GM12878 (cell line): ENCODE measurements around the gene HNRNPA2B1. TPM values are rescaled to one million over a fixed set of nuclear protein-coding genes. Genes with fewer than 3 reads are reported as not detected.

Experiments
- CBX5 ChIP-seq: sonication (generic); IDR thresholded peaks from 2 replicates; pipeline ENCODE4 v1.6.1; 2016; ENCODE audit warnings: low read depth, moderate library complexity, mild to moderate bottlenecking, inconsistent platforms
- HDAC6 ChIP-seq: fragments of 200-600 bp; sonication (generic); IDR thresholded peaks from one replicate; pipeline ENCODE4 v1.8.0; 2017; ENCODE audit warnings: antibody characterized with exemption; ENCODE audit not compliant: unreplicated experiment
- KLF5 ChIP-seq: fragments of 450-650 bp; IDR thresholded peaks from 2 replicates; pipeline ENCODE4 v1.6.1; 2014; ENCODE audit warnings: mild to moderate bottlenecking; ENCODE audit not compliant: partially characterized antibody
- MYB ChIP-seq: fragments of 150-350 bp; IDR thresholded peaks from 2 replicates; pipeline ENCODE4 v1.6.1; 2014; ENCODE audit warnings: mild to moderate bottlenecking, low read depth, low read length, borderline replicate concordance
- NFYB ChIP-seq: IDR thresholded peaks from 2 replicates; pipeline ENCODE4 v1.6.1; 2011; ENCODE audit warnings: low read depth, mild to moderate bottlenecking, low read length, improper control_type of control experiment, moderate library complexity; ENCODE audit not compliant: insufficient read depth
- PML ChIP-seq: IDR thresholded peaks from 2 replicates; pipeline ENCODE4 v1.6.1; 2012; ENCODE audit warnings: low read length, inconsistent platforms
- POLR2AphosphoS2 ChIP-seq: IDR thresholded peaks from 2 replicates; pipeline ENCODE4 v1.6.1; 2011; ENCODE audit warnings: low read depth, mild to moderate bottlenecking, low read length, improper control_type of control experiment, moderate library complexity
- POLR2AphosphoS5 ChIP-seq: IDR thresholded peaks from 2 replicates; pipeline ENCODE4 v1.6.1; 2011; ENCODE audit warnings: mild to moderate bottlenecking, low read length, inconsistent platforms
- SIN3A ChIP-seq: IDR thresholded peaks from 2 replicates; pipeline ENCODE4 v1.6.1; 2012; ENCODE audit warnings: low read depth, low read length, improper control_type of control experiment
- SRF ChIP-seq, 2 experiments: IDR thresholded peaks; 2 replicates each; pipeline ENCODE4 v1.6.1; 2011; ENCODE audit warnings: low read depth in 2 of 2, low read length in 2 of 2, mild to moderate bottlenecking in 1 of 2, moderate library complexity in 1 of 2
- TARDBP ChIP-seq: IDR thresholded peaks from 2 replicates; pipeline ENCODE4 v1.6.1; 2016; ENCODE audit warnings: borderline replicate concordance
- ZNF217 ChIP-seq: fragments of 450-650 bp; IDR thresholded peaks from 2 replicates; pipeline ENCODE4 v1.6.1; 2017; ENCODE audit warnings: antibody characterized with exemption, mild to moderate bottlenecking
- polyA plus RNA-seq, 11 experiments: library from polyadenylated mRNA; depleted of rRNA in 4 of 11; unstranded in 6 of 11; stranded (reverse) in 5 of 11; fragments of >200 nt; fragmentation: Nextera tagmentation in 4 of 11; fragmentation: Illumina TruSeq in 1 of 11; extraction: Ambion mirVana in 4 of 11; extraction: Trizol in 1 of 11; gene quantifications; 1 replicate in 1 of 11; 2 replicates in 10 of 11; pipeline versions ENCODE4 v1.2.1 to v1.2.3, GENCODE V29; 2011 to 2016; ENCODE audit warnings: inconsistent platforms in 2 of 11, missing spikeins in 2 of 11, low read depth in 1 of 11
- total RNA-seq, 4 experiments: library from RNA; depleted of rRNA in 3 of 4; stranded (reverse); fragments of >200 nt in 3 of 4; fragmentation: Illumina TruSeq in 1 of 4; extraction: Trizol in 1 of 4; gene quantifications; 2 replicates each; pipeline versions ENCODE4 v1.2.1 to v1.2.3, GENCODE V29; 2013 to 2021
- TF ChIP-seq, protein P1 (sequence below): fragments of 450-650 bp; formaldehyde crosslinking; IDR thresholded peaks from 2 replicates; pipeline ENCODE4 v1.4.0; 2020; ENCODE audit warnings: mild to moderate bottlenecking, moderate library complexity
- TF ChIP-seq, protein P2 (sequence below): fragments of 450-650 bp; IDR thresholded peaks from 2 replicates; pipeline ENCODE4 v1.6.1; 2018; ENCODE audit warnings: mild to moderate bottlenecking, low read depth, moderate library complexity; ENCODE audit not compliant: partially characterized antibody
- TF ChIP-seq, protein P3 (sequence below): fragments of 450-650 bp; formaldehyde crosslinking; IDR thresholded peaks from 2 replicates; pipeline ENCODE4 v1.5.0; 2022; ENCODE audit warnings: mild to moderate bottlenecking, missing genetic modification characterization
- TF ChIP-seq, protein P4 (sequence below): IDR thresholded peaks from 2 replicates; pipeline ENCODE4 v1.6.1; 2011; ENCODE audit warnings: low read depth, low read length, improper control_type of control experiment, borderline replicate concordance
- TF ChIP-seq, protein P5 (sequence below): fragments of 450-650 bp; IDR thresholded peaks from 2 replicates; pipeline ENCODE4 v1.6.1; 2017; ENCODE audit warnings: low read depth, mild to moderate bottlenecking, moderate library complexity

Gene HNRNPA2B1
- total and polyA plus RNA-seq, 10 of the 15 experiments (the other 5 are each of a cell fraction or from before 2014, with no cell fraction given), result 295 to 1,396 (median 932) TPM

DNA sequence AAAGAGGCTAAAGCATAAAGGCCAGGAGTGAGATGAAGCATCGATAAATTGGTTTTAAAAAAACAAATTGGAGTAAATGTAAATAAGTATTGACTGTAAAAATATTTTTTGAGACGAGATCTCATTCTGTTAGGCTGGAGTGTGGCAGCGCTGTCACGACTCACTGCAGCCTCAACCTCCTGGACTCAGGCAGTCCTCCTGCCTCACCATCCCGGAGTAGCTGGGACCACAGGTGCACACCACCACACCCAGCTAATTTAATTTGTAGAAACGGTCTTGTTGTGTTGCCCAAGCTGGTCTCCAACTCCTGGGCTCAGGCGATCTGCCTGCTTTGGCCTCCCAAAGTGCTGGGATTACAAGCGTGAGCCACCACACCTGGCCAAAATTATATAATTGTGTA, 17.8 kb downstream of the HNRNPA2B1 start (continued):
- TF ChIP-seq, protein P1, sequence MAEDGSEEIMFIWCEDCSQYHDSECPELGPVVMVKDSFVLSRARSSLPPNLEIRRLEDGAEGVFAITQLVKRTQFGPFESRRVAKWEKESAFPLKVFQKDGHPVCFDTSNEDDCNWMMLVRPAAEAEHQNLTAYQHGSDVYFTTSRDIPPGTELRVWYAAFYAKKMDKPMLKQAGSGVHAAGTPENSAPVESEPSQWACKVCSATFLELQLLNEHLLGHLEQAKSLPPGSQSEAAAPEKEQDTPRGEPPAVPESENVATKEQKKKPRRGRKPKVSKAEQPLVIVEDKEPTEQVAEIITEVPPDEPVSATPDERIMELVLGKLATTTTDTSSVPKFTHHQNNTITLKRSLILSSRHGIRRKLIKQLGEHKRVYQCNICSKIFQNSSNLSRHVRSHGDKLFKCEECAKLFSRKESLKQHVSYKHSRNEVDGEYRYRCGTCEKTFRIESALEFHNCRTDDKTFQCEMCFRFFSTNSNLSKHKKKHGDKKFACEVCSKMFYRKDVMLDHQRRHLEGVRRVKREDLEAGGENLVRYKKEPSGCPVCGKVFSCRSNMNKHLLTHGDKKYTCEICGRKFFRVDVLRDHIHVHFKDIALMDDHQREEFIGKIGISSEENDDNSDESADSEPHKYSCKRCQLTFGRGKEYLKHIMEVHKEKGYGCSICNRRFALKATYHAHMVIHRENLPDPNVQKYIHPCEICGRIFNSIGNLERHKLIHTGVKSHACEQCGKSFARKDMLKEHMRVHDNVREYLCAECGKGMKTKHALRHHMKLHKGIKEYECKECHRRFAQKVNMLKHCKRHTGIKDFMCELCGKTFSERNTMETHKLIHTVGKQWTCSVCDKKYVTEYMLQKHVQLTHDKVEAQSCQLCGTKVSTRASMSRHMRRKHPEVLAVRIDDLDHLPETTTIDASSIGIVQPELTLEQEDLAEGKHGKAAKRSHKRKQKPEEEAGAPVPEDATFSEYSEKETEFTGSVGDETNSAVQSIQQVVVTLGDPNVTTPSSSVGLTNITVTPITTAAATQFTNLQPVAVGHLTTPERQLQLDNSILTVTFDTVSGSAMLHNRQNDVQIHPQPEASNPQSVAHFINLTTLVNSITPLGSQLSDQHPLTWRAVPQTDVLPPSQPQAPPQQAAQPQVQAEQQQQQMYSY (CRISPR knock-in tag), result no peak
- TF ChIP-seq SRF (IDR thresholded peaks at IDR 0.05; ENCODE audit: low read depth in 2 of 2, low read length in 2 of 2) (no peak), NFYB (no peak), POLR2AphosphoS2 (0 out of 2 replicates have a peak, but pooled peaks have one; percentile 16), MYB (no peak), ZNF217 (no peak), SIN3A (no peak), KLF5 (no peak), HDAC6 (no peak), PML (0 out of 2 replicates have a peak, but pooled peaks have one; percentile 27), CBX5 (no peak), TARDBP (no peak), POLR2AphosphoS5 (0 out of 2 replicates have a peak, but pooled peaks have one; percentile 52)
- TF ChIP-seq, protein P2, sequence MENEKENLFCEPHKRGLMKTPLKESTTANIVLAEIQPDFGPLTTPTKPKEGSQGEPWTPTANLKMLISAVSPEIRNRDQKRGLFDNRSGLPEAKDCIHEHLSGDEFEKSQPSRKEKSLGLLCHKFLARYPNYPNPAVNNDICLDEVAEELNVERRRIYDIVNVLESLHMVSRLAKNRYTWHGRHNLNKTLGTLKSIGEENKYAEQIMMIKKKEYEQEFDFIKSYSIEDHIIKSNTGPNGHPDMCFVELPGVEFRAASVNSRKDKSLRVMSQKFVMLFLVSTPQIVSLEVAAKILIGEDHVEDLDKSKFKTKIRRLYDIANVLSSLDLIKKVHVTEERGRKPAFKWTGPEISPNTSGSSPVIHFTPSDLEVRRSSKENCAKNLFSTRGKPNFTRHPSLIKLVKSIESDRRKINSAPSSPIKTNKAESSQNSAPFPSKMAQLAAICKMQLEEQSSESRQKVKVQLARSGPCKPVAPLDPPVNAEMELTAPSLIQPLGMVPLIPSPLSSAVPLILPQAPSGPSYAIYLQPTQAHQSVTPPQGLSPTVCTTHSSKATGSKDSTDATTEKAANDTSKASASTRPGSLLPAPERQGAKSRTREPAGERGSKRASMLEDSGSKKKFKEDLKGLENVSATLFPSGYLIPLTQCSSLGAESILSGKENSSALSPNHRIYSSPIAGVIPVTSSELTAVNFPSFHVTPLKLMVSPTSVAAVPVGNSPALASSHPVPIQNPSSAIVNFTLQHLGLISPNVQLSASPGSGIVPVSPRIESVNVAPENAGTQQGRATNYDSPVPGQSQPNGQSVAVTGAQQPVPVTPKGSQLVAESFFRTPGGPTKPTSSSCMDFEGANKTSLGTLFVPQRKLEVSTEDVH, result no peak
- TF ChIP-seq, protein P3, sequence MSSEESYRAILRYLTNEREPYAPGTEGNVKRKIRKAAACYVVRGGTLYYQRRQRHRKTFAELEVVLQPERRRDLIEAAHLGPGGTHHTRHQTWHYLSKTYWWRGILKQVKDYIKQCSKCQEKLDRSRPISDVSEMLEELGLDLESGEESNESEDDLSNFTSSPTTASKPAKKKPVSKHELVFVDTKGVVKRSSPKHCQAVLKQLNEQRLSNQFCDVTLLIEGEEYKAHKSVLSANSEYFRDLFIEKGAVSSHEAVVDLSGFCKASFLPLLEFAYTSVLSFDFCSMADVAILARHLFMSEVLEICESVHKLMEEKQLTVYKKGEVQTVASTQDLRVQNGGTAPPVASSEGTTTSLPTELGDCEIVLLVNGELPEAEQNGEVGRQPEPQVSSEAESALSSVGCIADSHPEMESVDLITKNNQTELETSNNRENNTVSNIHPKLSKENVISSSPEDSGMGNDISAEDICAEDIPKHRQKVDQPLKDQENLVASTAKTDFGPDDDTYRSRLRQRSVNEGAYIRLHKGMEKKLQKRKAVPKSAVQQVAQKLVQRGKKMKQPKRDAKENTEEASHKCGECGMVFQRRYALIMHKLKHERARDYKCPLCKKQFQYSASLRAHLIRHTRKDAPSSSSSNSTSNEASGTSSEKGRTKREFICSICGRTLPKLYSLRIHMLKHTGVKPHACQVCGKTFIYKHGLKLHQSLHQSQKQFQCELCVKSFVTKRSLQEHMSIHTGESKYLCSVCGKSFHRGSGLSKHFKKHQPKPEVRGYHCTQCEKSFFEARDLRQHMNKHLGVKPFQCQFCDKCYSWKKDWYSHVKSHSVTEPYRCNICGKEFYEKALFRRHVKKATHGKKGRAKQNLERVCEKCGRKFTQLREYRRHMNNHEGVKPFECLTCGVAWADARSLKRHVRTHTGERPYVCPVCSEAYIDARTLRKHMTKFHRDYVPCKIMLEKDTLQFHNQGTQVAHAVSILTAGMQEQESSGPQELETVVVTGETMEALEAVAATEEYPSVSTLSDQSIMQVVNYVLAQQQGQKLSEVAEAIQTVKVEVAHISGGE (CRISPR knock-in tag), result no peak
- TF ChIP-seq, protein P4, sequence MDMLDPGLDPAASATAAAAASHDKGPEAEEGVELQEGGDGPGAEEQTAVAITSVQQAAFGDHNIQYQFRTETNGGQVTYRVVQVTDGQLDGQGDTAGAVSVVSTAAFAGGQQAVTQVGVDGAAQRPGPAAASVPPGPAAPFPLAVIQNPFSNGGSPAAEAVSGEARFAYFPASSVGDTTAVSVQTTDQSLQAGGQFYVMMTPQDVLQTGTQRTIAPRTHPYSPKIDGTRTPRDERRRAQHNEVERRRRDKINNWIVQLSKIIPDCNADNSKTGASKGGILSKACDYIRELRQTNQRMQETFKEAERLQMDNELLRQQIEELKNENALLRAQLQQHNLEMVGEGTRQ, result no peak
- TF ChIP-seq, protein P5, sequence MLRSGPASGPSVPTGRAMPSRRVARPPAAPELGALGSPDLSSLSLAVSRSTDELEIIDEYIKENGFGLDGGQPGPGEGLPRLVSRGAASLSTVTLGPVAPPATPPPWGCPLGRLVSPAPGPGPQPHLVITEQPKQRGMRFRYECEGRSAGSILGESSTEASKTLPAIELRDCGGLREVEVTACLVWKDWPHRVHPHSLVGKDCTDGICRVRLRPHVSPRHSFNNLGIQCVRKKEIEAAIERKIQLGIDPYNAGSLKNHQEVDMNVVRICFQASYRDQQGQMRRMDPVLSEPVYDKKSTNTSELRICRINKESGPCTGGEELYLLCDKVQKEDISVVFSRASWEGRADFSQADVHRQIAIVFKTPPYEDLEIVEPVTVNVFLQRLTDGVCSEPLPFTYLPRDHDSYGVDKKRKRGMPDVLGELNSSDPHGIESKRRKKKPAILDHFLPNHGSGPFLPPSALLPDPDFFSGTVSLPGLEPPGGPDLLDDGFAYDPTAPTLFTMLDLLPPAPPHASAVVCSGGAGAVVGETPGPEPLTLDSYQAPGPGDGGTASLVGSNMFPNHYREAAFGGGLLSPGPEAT, result no peak
